Ovary (tissue), 1 donor: ENCODE results near the gene LAMC3.

Experiments used
- EP300 ChIP-seq: sonication (generic); formaldehyde crosslinking; IDR thresholded peaks from one replicate; pipeline ENCODE4 v1.6.1; 2017; ENCODE audit warnings: antibody characterized with exemption
- POLR2A ChIP-seq: fragments of 450-650 bp; IDR thresholded peaks from one replicate; pipeline ENCODE4 v1.6.1; 2017; ENCODE audit warnings: antibody characterized with exemption, mild to moderate bottlenecking, moderate library complexity

DNA sequence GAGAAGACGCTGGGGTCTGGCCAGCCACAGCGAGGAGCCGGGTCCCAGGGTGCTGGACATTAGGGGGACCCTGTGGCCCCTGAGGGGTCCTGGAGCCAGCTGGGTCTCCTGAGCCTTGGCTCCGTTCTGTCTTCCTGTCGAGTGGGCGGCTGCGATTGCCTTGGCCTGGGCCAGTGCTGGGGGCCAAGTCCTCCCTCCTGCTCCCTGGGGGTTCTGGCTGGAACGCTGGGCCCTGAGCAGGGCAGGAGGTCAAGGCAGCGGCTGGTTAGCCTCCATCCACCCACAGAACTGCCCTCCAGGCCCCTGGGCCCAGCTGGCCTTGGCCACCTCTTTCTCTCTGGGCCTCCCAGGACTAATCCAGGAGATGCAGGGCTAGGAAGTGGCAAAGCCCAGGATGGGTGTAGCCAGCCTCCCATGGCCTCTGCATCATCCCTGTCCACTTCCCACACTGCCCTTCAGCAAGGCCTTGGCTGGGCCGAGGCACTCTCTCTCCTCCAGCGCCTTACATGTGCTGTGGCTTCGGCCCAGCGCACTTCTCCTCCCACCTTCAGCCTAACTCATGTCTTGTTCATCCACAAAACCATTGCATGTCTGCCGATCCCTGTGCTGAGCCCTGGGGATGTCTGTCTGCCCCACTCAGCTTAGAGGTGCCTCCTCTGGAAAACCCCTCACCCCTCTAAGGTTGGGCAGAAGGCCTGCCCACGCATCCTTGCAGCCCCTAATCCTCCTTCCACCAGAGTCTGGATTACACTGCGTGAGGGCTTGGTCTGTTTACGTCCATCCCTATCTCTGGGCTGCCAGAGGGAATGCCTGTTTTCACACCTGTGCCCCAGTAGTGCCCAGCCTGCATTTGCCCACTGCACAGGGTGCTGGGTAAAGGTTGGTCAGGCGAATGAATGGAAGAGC lies 5.0 kb downstream of the LAMC3 start:
- TF ChIP-seq POLR2A (no peak), EP300 (no peak)
